ENCODE results near the gene MAPKAP1. TPM values are rescaled to one million over a fixed set of nuclear protein-coding genes. Genes with fewer than 3 reads are reported as not detected.
A peak's percentile ranks its signal among the peaks of the same experiment; 100 is the strongest.

MAPKAP1 gene
- total RNA-seq, 1 donor from 2014 or later, result 81.3 TPM

- DNase-seq (ENCODE audit: low read depth, low spot score), result no peak
Measured at GRCh38 chr9:125492719-125493118, 214.3 kb downstream of the MAPKAP1 start.

GRCh38 chr9:125487842-125488241 is 219.2 kb downstream of the MAPKAP1 start:
- no peak for DNase-seq (ENCODE audit: low read depth, low spot score)

- no peak for DNase-seq (ENCODE audit: low read depth, low spot score)
Measured at GRCh38 chr9:125486576-125486975, 220.4 kb downstream of the MAPKAP1 start.

GRCh38 chr9:125486152-125486508 is 220.9 kb downstream of the MAPKAP1 start:
- DNase-seq (ENCODE audit: low read depth, low spot score), result no peak

- DNase-seq (ENCODE audit: low read depth, low spot score), result no peak
Measured at GRCh38 chr9:125485471-125486151, 221.4 kb downstream of the MAPKAP1 start.

- DNase-seq (ENCODE audit: low read depth, low spot score), result peak; percentile 39
Measured at GRCh38 chr9:125484350-125485282, 222.4 kb downstream of the MAPKAP1 start.

- DNase-seq (ENCODE audit: low read depth, low spot score), result no peak
Measured at GRCh38 chr9:125483697-125484096, 223.3 kb downstream of the MAPKAP1 start.

- no peak for DNase-seq (ENCODE audit: low read depth, low spot score)
Measured at GRCh38 chr9:125479846-125480615, 227.0 kb downstream of the MAPKAP1 start.

GRCh38 chr9:125477089-125477544 is 229.9 kb downstream of the MAPKAP1 start:
- no peak for DNase-seq (ENCODE audit: low read depth, low spot score)

GRCh38 chr9:125476645-125477044 is 230.4 kb downstream of the MAPKAP1 start:
- no peak for DNase-seq (ENCODE audit: low read depth, low spot score)

GRCh38 chr9:125475385-125475784 is 231.6 kb downstream of the MAPKAP1 start:
- no peak for DNase-seq (ENCODE audit: low read depth, low spot score)

- peak; percentile 11 for DNase-seq (ENCODE audit: low read depth, low spot score)
Measured at GRCh38 chr9:125472926-125473701, 233.9 kb downstream of the MAPKAP1 start.

- no peak for DNase-seq (ENCODE audit: low read depth, low spot score)
Measured at GRCh38 chr9:125472562-125472925, 234.5 kb downstream of the MAPKAP1 start.

- no peak for DNase-seq (ENCODE audit: low read depth, low spot score)
Measured at GRCh38 chr9:125470767-125471580, 236.0 kb downstream of the MAPKAP1 start.

- no peak for DNase-seq (ENCODE audit: low read depth, low spot score)
Measured at GRCh38 chr9:125470189-125470588, 236.8 kb downstream of the MAPKAP1 start.

GRCh38 chr9:125468646-125469045 is 238.4 kb downstream of the MAPKAP1 start:
- no peak for DNase-seq (ENCODE audit: low read depth, low spot score)

- no peak for DNase-seq (ENCODE audit: low read depth, low spot score)
Measured at GRCh38 chr9:125467116-125467740, 239.8 kb downstream of the MAPKAP1 start.

- no peak for DNase-seq (ENCODE audit: low read depth, low spot score)
Measured at GRCh38 chr9:125466411-125466810, 240.6 kb downstream of the MAPKAP1 start.

GRCh38 chr9:125464591-125465385 is 242.2 kb downstream of the MAPKAP1 start:
- DNase-seq (ENCODE audit: low read depth, low spot score), result no peak
